HG03442 (cell line): ENCODE measurements around the gene TDRD9.

Experiments
- ATAC-seq: cut with Tn5 transposase; IDR thresholded peaks from one replicate; pipeline ENCODE4 v1.9.1; 2021; ENCODE audit warnings: mild to moderate bottlenecking, moderate library complexity; ENCODE audit not compliant: unreplicated experiment

The TDRD9 gene

GRCh38 chr14:103920981-103921854 lies 7.0 kb upstream of the TDRD9 start:
- ATAC-seq = peak; percentile 91

- peak; percentile 11 for ATAC-seq
Observed at GRCh38 chr14:103921855-103922200, 6.4 kb upstream of the TDRD9 start.

- no peak for ATAC-seq
Observed at GRCh38 chr14:103923863-103924262, 4.4 kb upstream of the TDRD9 start.

GRCh38 chr14:103925316-103925715 lies 2.9 kb upstream of the TDRD9 start:
- no peak for ATAC-seq

GRCh38 chr14:103927566-103927965 lies 690 bp upstream of the TDRD9 start:
- ATAC-seq = no peak

- no peak for ATAC-seq
Observed at GRCh38 chr14:103930051-103930604, 1.9 kb downstream of the TDRD9 start.

- no peak for ATAC-seq
Observed at GRCh38 chr14:103931422-103931821, 3.2 kb downstream of the TDRD9 start.

GRCh38 chr14:103932791-103933490 lies 4.7 kb downstream of the TDRD9 start:
- ATAC-seq = no peak

- no peak for ATAC-seq
Observed at GRCh38 chr14:103935102-103935501, 6.8 kb downstream of the TDRD9 start.

- ATAC-seq = no peak
Observed at GRCh38 chr14:103941462-103941861, 13.2 kb downstream of the TDRD9 start.

GRCh38 chr14:103941973-103942736 lies 13.9 kb downstream of the TDRD9 start, which contains the start of gene RD3L:
Gene RD3L, minus strand, starts transcription at chr14:103942529. Its CDS starts 834 bp downstream, at chr14:103941695.
- ATAC-seq = no peak

- ATAC-seq = no peak
Observed at GRCh38 chr14:103943673-103944072, 15.4 kb downstream of the TDRD9 start.

- no peak for ATAC-seq
Observed at GRCh38 chr14:103946975-103947374, 18.7 kb downstream of the TDRD9 start.

GRCh38 chr14:103948442-103948841 lies 20.2 kb downstream of the TDRD9 start:
- no peak for ATAC-seq

- ATAC-seq = no peak
Observed at GRCh38 chr14:103949131-103949790, 21.0 kb downstream of the TDRD9 start.

GRCh38 chr14:103960457-103961055 lies 32.3 kb downstream of the TDRD9 start:
- no peak for ATAC-seq

- no peak for ATAC-seq
Observed at GRCh38 chr14:103961928-103962578, 33.8 kb downstream of the TDRD9 start.

- ATAC-seq = no peak
Observed at GRCh38 chr14:103966631-103967030, 38.4 kb downstream of the TDRD9 start.

- no peak for ATAC-seq
Observed at GRCh38 chr14:103969961-103970360, 41.7 kb downstream of the TDRD9 start.

GRCh38 chr14:103973354-103973753 lies 45.1 kb downstream of the TDRD9 start:
- ATAC-seq = no peak
